HepG2 (cell line): ENCODE measurements around the gene GUCA1A. TPM values are rescaled to one million over a fixed set of nuclear protein-coding genes. Genes with fewer than 3 reads are reported as not detected.

ENCODE experiments used
- ATAD3A ChIP-seq: sonication (generic); formaldehyde crosslinking; IDR thresholded peaks from 2 replicates; pipeline ENCODE4 v1.4.0; 2020; ENCODE audit warnings: missing genetic modification reagents
- KAT2B ChIP-seq: fragments of 150-350 bp; IDR thresholded peaks from 2 replicates; pipeline ENCODE4 v1.6.1; 2014; ENCODE audit warnings: low read depth, low read length, borderline replicate concordance
- RAD51 ChIP-seq: fragments of 450-650 bp; IDR thresholded peaks from 2 replicates; pipeline ENCODE4 v1.6.1; 2016; ENCODE audit warnings: borderline replicate concordance
- RFXAP ChIP-seq: sonication (generic); formaldehyde crosslinking; IDR thresholded peaks from 2 replicates; pipeline ENCODE4 v1.4.0; 2020; ENCODE audit warnings: missing genetic modification reagents, borderline replicate concordance
- SUZ12 ChIP-seq: fragments of 150-350 bp; IDR thresholded peaks from 2 replicates; pipeline ENCODE4 v1.6.1; 2014; ENCODE audit warnings: low read depth, low read length
- ZBTB21 ChIP-seq: sonication (generic); formaldehyde crosslinking; IDR thresholded peaks from 2 replicates; pipeline ENCODE4 v1.4.0; 2020; ENCODE audit warnings: missing genetic modification reagents
- ZNF121 ChIP-seq: sonication (generic); formaldehyde crosslinking; IDR thresholded peaks from 2 replicates; pipeline ENCODE4 v1.5.0; 2020; ENCODE audit warnings: mild to moderate bottlenecking, missing genetic modification reagents
- ZNF343 ChIP-seq: sonication (generic); formaldehyde crosslinking; IDR thresholded peaks from 2 replicates; pipeline ENCODE4 v1.4.0; 2020; ENCODE audit warnings: mild to moderate bottlenecking, missing genetic modification reagents
- ZNF549 ChIP-seq: sonication (generic); formaldehyde crosslinking; IDR thresholded peaks from 2 replicates; pipeline ENCODE4 v1.5.0; 2020; ENCODE audit warnings: missing genetic modification reagents
- ZNF816 ChIP-seq: sonication (generic); formaldehyde crosslinking; IDR thresholded peaks from 2 replicates; pipeline ENCODE4 v1.8.0; 2022; ENCODE audit warnings: missing genetic modification reagents, mild to moderate bottlenecking, borderline replicate concordance
- polyA plus RNA-seq, 8 experiments: library from polyadenylated mRNA; depleted of rRNA in 3 of 8; stranded (reverse) in 7 of 8; unstranded in 1 of 8; fragments of >200 nt; fragmentation: Illumina TruSeq in 4 of 8; extraction: Trizol in 4 of 8; gene quantifications; 2 replicates each; pipeline versions ENCODE4 v1.2.1 to v1.2.3, GENCODE V29; 2011 to 2016; ENCODE audit warnings: low read depth in 4 of 8, missing spikeins in 1 of 8, mixed read lengths in 1 of 8; ENCODE audit not compliant: insufficient read depth in 1 of 8
- total RNA-seq, 5 experiments: library from RNA; depleted of rRNA; stranded (reverse); fragments of >200 nt; fragmentation: Illumina TruSeq; extraction: Trizol; gene quantifications; 2 replicates each; pipeline ENCODE4 v1.2.3, GENCODE V29; 2016; ENCODE audit warnings: low read depth in 1 of 5
- TF ChIP-seq, protein P1 (sequence below): sonication (generic); formaldehyde crosslinking; IDR thresholded peaks from 2 replicates; pipeline ENCODE4 v1.5.0; 2020; ENCODE audit warnings: mild to moderate bottlenecking, missing genetic modification reagents, borderline replicate concordance
- TF ChIP-seq, protein P2 (sequence below): sonication (generic); formaldehyde crosslinking; IDR thresholded peaks from 2 replicates; pipeline ENCODE4 v1.9.0; 2022; ENCODE audit warnings: low read depth, missing genetic modification reagents
- TF ChIP-seq, protein P3 (sequence below): sonication (generic); formaldehyde crosslinking; conservative IDR thresholded peaks from 2 replicates; pipeline ENCODE4 v1.8.0; 2022; ENCODE audit warnings: mild to moderate bottlenecking, moderate library complexity, missing genetic modification reagents
- TF ChIP-seq, protein P4 (sequence below): sonication (generic); formaldehyde crosslinking; IDR thresholded peaks from 2 replicates; pipeline ENCODE4 v1.5.0; 2020; ENCODE audit warnings: mild to moderate bottlenecking, missing genetic modification reagents

GUCA1A gene
- total and polyA plus RNA-seq, 2 of the 13 experiments (the other 11 are each of a cell fraction or from before 2014, with no cell fraction given), result not detected

DNA sequence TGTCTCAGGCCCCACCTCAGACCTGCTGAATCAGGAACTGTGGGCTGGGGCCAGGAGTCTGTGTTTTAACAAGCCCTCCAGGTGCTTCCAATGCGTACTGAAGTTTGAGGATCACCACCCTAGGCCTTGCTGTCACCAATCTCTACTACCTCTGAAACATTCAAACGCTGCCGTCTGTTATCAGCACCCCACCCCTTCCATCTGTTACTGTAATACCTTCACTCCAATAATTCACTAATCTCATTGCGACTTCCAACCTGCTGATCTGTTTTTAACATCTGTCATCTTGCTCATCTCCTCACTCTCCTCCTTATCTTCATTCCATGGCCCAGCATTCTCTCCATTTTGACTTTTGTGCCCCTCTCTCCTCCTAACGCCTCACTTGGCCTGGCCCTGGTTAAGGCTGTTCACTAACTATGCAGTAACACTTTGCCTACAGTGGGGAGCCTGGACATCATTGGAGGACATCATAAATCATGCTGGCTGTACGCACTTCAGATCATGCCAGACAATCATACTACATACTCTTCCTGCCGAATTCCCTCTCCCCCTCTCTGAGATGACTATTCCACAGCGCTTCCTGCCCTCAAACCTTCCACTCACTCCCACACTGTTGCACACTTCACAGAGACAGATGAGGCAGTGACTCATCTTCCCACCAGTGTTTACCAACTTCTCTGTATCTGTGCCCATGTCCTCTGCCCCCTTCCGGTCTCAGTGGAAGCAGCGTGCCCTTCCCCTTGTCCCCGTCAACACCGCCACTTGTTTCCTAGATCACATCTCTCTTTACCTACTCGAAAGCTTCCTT lies 24.6 kb downstream of the GUCA1A start (continued):
- TF ChIP-seq, protein P1, sequence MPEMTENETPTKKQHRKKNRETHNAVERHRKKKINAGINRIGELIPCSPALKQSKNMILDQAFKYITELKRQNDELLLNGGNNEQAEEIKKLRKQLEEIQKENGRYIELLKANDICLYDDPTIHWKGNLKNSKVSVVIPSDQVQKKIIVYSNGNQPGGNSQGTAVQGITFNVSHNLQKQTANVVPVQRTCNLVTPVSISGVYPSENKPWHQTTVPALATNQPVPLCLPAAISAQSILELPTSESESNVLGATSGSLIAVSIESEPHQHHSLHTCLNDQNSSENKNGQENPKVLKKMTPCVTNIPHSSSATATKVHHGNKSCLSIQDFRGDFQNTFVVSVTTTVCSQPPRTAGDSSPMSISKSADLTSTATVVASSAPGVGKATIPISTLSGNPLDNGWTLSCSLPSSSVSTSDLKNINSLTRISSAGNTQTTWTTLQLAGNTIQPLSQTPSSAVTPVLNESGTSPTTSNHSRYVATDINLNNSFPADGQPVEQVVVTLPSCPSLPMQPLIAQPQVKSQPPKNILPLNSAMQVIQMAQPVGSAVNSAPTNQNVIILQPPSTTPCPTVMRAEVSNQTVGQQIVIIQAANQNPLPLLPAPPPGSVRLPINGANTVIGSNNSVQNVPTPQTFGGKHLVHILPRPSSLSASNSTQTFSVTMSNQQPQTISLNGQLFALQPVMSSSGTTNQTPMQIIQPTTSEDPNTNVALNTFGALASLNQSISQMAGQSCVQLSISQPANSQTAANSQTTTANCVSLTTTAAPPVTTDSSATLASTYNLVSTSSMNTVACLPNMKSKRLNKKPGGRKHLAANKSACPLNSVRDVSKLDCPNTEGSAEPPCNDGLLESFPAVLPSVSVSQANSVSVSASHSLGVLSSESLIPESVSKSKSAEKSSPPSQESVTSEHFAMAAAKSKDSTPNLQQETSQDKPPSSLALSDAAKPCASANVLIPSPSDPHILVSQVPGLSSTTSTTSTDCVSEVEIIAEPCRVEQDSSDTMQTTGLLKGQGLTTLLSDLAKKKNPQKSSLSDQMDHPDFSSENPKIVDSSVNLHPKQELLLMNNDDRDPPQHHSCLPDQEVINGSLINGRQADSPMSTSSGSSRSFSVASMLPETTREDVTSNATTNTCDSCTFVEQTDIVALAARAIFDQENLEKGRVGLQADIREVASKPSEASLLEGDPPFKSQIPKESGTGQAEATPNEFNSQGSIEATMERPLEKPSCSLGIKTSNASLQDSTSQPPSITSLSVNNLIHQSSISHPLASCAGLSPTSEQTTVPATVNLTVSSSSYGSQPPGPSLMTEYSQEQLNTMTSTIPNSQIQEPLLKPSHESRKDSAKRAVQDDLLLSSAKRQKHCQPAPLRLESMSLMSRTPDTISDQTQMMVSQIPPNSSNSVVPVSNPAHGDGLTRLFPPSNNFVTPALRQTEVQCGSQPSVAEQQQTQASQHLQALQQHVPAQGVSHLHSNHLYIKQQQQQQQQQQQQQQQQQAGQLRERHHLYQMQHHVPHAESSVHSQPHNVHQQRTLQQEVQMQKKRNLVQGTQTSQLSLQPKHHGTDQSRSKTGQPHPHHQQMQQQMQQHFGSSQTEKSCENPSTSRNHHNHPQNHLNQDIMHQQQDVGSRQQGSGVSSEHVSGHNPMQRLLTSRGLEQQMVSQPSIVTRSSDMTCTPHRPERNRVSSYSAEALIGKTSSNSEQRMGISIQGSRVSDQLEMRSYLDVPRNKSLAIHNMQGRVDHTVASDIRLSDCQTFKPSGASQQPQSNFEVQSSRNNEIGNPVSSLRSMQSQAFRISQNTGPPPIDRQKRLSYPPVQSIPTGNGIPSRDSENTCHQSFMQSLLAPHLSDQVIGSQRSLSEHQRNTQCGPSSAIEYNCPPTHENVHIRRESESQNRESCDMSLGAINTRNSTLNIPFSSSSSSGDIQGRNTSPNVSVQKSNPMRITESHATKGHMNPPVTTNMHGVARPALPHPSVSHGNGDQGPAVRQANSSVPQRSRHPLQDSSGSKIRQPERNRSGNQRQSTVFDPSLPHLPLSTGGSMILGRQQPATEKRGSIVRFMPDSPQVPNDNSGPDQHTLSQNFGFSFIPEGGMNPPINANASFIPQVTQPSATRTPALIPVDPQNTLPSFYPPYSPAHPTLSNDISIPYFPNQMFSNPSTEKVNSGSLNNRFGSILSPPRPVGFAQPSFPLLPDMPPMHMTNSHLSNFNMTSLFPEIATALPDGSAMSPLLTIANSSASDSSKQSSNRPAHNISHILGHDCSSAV (CRISPR knock-in tag), result no peak
- TF ChIP-seq ZNF343 (CRISPR knock-in tag) (no peak), RAD51 (no peak), ZBTB21 (CRISPR knock-in tag) (no peak), ZNF816 (no peak), ZNF549 (CRISPR knock-in tag) (no peak), KAT2B (no peak), RFXAP (no peak), ZNF121 (CRISPR knock-in tag) (no peak), ATAD3A (CRISPR knock-in tag) (no peak), SUZ12 (no peak)
- TF ChIP-seq, protein P2, sequence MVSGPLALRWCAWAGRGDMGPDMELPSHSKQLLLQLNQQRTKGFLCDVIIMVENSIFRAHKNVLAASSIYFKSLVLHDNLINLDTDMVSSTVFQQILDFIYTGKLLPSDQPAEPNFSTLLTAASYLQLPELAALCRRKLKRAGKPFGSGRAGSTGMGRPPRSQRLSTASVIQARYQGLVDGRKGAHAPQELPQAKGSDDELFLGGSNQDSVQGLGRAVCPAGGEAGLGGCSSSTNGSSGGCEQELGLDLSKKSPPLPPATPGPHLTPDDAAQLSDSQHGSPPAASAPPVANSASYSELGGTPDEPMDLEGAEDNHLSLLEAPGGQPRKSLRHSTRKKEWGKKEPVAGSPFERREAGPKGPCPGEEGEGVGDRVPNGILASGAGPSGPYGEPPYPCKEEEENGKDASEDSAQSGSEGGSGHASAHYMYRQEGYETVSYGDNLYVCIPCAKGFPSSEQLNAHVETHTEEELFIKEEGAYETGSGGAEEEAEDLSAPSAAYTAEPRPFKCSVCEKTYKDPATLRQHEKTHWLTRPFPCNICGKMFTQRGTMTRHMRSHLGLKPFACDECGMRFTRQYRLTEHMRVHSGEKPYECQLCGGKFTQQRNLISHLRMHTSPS (CRISPR knock-in tag), result peak; percentile 96
- TF ChIP-seq, protein P3, sequence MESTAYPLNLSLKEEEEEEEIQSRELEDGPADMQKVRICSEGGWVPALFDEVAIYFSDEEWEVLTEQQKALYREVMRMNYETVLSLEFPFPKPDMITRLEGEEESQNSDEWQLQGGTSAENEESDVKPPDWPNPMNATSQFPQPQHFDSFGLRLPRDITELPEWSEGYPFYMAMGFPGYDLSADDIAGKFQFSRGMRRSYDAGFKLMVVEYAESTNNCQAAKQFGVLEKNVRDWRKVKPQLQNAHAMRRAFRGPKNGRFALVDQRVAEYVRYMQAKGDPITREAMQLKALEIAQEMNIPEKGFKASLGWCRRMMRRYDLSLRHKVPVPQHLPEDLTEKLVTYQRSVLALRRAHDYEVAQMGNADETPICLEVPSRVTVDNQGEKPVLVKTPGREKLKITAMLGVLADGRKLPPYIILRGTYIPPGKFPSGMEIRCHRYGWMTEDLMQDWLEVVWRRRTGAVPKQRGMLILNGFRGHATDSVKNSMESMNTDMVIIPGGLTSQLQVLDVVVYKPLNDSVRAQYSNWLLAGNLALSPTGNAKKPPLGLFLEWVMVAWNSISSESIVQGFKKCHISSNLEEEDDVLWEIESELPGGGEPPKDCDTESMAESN, result no peak
- TF ChIP-seq, protein P4, sequence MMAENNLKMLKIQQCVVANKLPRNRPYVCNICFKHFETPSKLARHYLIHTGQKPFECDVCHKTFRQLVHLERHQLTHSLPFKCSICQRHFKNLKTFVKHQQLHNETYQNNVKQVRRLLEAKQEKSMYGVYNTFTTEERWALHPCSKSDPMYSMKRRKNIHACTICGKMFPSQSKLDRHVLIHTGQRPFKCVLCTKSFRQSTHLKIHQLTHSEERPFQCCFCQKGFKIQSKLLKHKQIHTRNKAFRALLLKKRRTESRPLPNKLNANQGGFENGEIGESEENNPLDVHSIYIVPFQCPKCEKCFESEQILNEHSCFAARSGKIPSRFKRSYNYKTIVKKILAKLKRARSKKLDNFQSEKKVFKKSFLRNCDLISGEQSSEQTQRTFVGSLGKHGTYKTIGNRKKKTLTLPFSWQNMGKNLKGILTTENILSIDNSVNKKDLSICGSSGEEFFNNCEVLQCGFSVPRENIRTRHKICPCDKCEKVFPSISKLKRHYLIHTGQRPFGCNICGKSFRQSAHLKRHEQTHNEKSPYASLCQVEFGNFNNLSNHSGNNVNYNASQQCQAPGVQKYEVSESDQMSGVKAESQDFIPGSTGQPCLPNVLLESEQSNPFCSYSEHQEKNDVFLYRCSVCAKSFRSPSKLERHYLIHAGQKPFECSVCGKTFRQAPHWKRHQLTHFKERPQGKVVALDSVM, result no peak
